GM12878 (cell line): Measurements from ENCODE around the gene LDHA.

Source experiments
- CBFB ChIP-seq: IDR thresholded peaks from 2 replicates; pipeline ENCODE4 v1.6.1; 2016; ENCODE audit warnings: antibody characterized with exemption, low read depth
- CHD2 ChIP-seq: IDR thresholded peaks from 2 replicates; pipeline ENCODE4 v1.6.1; 2011; ENCODE audit warnings: low read depth, low read length, improper control_type of control experiment, borderline replicate concordance
- EP300 ChIP-seq, 2 experiments: fragments of 150-350 bp in 1 of 2; IDR thresholded peaks; 2 replicates each; pipeline ENCODE4 v1.6.1; 2011 to 2012; ENCODE audit warnings: low read depth in 2 of 2, low read length in 2 of 2, borderline replicate concordance in 1 of 2, improper control_type of control experiment in 1 of 2, inconsistent platforms in 1 of 2; ENCODE audit not compliant: control insufficient read depth in 1 of 2
- POLR2A ChIP-seq: IDR thresholded peaks from 2 replicates; pipeline ENCODE4 v1.6.1; 2011; ENCODE audit warnings: low read depth, mild to moderate bottlenecking, low read length
- TF ChIP-seq, protein P1 (sequence below): IDR thresholded peaks from 2 replicates; pipeline ENCODE4 v1.6.1; 2012; ENCODE audit warnings: low read depth, low read length, improper control_type of control experiment
- TF ChIP-seq, protein P2 (sequence below), 3 experiments: IDR thresholded peaks in 2 of 3; conservative IDR thresholded peaks in 1 of 3; 2 replicates each; pipeline ENCODE4 v1.5.1; 2011; ENCODE audit warnings: low read depth in 3 of 3, low read length in 3 of 3, mild to moderate bottlenecking in 3 of 3, control low read depth in 2 of 3, moderate library complexity in 2 of 3, inconsistent platforms in 1 of 3, mixed read lengths in 1 of 3; ENCODE audit not compliant: control insufficient read depth in 2 of 3, insufficient read depth in 1 of 3; ENCODE audit errors: extremely low read depth in 1 of 3
- TF ChIP-seq, protein P3 (sequence below): fragments of 450-650 bp; IDR thresholded peaks from 2 replicates; pipeline ENCODE4 v1.6.1; 2016; ENCODE audit warnings: mild to moderate bottlenecking

DNA sequence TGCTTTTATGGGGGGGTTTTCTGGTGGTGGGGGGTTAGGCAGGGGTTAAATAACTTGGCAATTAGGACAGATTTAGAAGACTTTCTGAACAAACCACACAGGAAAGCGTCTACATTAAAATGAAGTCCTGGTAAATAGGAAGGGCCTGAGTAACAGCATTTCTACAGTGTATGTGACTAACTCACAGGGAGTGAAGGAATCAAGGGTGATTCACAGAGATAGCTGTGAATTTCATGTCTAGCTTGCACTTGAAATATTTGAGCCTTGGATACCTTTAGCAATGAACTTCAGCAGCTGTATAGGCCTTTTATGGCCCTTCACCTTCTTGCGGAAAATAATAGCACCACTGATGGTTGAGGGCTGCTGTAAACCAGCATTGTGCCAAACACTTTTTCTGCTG, 26.1 kb upstream of the LDHA start:
- TF ChIP-seq CHD2 (no peak), CBFB (no peak), EP300 (IDR thresholded peaks at IDR 0.05; ENCODE audit: borderline replicate concordance in 1 of 2, control insufficient read depth in 1 of 2, low read depth in 2 of 2, low read length in 2 of 2) (no peak), POLR2A (no peak)
- TF ChIP-seq, protein P1, sequence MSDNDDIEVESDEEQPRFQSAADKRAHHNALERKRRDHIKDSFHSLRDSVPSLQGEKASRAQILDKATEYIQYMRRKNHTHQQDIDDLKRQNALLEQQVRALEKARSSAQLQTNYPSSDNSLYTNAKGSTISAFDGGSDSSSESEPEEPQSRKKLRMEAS = no peak
- TF ChIP-seq, protein P2, sequence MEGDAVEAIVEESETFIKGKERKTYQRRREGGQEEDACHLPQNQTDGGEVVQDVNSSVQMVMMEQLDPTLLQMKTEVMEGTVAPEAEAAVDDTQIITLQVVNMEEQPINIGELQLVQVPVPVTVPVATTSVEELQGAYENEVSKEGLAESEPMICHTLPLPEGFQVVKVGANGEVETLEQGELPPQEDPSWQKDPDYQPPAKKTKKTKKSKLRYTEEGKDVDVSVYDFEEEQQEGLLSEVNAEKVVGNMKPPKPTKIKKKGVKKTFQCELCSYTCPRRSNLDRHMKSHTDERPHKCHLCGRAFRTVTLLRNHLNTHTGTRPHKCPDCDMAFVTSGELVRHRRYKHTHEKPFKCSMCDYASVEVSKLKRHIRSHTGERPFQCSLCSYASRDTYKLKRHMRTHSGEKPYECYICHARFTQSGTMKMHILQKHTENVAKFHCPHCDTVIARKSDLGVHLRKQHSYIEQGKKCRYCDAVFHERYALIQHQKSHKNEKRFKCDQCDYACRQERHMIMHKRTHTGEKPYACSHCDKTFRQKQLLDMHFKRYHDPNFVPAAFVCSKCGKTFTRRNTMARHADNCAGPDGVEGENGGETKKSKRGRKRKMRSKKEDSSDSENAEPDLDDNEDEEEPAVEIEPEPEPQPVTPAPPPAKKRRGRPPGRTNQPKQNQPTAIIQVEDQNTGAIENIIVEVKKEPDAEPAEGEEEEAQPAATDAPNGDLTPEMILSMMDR (IDR thresholded peaks at IDR 0.05 in 2 of 3, conservative IDR thresholded peaks at IDR 0.05 in 1 of 3; ENCODE audit: control insufficient read depth in 2 of 3, extremely low read depth in 1 of 3, insufficient read depth in 1 of 3, low read depth in 3 of 3, low read length in 3 of 3) = no peak
- TF ChIP-seq, protein P3, sequence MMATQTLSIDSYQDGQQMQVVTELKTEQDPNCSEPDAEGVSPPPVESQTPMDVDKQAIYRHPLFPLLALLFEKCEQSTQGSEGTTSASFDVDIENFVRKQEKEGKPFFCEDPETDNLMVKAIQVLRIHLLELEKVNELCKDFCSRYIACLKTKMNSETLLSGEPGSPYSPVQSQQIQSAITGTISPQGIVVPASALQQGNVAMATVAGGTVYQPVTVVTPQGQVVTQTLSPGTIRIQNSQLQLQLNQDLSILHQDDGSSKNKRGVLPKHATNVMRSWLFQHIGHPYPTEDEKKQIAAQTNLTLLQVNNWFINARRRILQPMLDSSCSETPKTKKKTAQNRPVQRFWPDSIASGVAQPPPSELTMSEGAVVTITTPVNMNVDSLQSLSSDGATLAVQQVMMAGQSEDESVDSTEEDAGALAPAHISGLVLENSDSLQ = no peak
